Activated CD8-positive, alpha-beta memory T cell treated with anti-CD3 and anti-CD28 coated beads for 24 hours (primary cell): ENCODE measurements around the gene EGFL8.
A peak's percentile ranks its signal among the peaks of the same experiment; 100 is the strongest.

Experiments used
- DNase-seq: peaks from one replicate; pipeline ENCODE4 v3.0.0-alpha.2; 2020

The EGFL8 gene

DNA sequence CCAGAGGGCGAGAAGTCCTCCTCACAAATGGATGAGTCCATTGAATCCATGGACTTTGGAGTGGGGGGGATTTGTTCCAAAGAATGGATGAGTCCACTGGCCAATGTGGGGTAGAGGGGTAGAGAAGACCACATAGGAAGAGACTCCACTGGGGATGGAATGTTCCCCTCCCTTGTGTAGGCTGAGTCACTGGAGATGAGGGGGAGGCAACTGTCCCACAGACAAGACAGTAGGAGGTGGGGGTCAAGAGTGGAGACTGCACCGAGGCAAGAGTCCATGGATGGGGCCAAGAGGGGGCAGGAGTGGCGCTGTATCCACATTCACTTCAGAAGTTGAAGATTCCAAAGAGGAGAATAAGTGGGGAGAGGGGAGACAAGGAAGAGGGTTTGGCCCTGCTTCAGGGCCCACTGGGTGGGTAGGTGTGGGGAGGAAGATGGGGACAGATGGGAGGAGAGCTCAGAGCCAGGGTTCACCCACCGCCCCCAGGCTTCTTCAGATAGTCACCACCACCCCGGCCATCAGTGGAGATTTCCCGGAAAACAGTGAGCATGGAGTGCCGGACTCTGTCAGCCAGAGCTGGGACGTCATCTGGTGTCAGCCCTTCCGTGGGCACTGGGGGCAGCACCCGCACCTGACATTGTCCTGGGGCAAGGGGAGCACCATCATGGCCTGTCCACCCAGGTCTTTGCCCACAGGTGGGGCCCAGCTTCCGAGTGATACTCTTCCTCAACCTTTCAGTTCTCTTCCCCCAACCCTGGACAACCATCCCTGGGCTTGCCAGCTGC lies 4.6 kb downstream of the EGFL8 start:
- no peak for DNase-seq

DNA sequence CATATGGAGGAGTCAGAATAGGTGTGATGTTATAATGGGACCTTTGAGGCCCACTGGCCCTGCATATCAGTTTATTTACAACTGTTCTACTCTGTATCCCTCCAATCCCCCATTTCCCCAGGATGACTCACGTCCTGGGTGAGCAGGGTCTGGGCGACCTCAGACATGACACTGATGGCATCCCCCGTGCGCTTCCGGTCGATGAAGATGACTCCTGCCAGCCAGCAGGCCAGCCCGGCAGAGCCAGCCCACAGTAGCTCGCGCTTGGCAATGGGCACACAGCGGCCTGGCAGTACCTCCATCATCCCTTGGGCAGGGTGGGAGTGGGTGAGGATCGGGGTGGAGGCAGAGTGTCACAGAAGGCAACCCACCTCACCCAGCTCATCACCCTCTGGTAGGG lies 5.9 kb downstream of the EGFL8 start:
- no peak for DNase-seq

DNA sequence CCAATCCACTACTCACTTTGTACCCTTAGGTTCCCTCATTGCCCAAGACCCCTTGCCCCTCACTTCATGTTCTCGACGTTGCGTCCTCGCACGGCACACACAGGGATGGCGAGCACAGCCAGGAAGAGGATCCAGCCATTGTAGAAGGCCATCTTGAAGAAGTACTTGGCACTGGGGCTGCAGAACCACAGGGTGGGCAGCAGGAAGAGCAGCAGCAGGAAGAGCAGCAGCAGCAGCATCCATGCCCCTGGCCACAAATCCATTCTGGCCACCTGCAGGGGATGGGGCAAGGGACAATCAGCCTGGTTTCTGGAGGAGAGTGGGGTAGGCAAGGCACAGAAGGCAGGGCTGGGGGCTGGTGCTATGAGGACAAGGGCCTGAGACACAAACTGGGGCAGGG lies 6.8 kb downstream of the EGFL8 start:
- no peak for DNase-seq

DNA sequence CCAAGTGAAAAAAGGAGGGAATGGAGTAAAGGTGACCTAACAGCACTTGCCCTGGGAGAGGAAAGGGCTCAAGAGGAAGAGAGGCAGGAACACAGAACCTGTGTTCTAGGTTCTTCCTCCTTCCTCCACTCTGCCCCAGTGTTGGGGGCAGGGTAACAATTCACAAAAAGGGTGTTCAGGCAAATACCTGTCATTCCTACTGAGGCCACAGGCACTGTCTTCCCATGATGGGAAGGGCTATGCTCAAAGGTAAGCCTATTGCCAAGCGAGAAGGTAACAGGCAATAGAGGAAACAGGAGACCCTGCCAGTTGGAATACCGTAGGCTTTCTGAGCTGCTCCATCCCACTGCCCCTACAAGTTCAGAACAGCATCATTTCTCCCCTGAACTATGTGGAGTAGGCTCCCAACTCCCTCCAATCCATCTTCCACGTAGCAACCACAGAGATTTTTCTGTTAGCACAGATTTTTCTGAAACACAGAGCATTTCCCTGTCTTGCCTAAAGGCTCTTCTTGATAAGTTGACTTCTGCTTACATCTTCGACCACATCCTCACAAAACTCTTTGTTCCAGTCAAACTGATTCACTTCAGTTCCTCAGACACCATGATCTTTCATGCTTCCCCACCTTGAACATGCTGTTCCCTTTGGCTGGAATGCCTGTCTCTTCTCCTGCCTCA lies 8.8 kb downstream of the EGFL8 start:
- DNase-seq = no peak

DNA sequence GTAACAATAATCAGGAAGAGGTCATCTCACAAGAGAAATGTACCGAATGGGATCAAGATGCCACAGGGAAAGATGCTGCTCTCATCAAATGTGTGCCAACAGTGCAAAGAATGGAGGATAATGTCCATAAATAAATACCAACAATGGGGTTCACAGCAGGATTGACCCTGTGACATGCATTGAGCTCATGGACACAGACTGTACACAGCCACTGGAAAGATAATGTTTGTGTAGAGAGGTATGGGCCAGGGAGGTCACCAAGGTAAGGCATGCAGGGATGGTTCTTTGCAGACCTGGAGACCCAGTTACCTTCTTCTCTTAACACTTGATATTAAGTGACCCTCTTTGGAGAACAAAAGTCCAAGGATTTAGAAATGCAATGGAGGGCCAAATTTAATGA lies 10.0 kb downstream of the EGFL8 start:
- DNase-seq = no peak

DNA sequence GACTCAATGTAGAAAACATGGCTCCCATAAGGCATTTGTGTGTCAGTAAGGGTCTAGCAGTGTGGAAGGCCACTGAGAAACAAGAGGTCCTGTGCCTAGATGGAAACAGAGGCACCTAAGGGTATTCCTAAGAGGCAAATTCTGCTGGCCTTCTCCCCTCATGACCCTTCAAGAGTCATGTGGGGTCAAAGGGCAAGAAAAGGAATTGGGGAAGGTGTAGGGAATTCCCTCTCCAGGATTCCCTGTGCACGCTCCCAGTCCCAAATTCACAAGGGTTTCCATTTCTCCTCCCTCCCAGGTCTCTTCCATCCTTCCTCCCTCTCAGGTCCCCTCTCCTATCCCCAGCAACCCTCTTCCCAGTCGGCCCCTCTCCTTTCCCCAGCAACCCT lies 10.9 kb downstream of the EGFL8 start:
- DNase-seq = no peak

DNA sequence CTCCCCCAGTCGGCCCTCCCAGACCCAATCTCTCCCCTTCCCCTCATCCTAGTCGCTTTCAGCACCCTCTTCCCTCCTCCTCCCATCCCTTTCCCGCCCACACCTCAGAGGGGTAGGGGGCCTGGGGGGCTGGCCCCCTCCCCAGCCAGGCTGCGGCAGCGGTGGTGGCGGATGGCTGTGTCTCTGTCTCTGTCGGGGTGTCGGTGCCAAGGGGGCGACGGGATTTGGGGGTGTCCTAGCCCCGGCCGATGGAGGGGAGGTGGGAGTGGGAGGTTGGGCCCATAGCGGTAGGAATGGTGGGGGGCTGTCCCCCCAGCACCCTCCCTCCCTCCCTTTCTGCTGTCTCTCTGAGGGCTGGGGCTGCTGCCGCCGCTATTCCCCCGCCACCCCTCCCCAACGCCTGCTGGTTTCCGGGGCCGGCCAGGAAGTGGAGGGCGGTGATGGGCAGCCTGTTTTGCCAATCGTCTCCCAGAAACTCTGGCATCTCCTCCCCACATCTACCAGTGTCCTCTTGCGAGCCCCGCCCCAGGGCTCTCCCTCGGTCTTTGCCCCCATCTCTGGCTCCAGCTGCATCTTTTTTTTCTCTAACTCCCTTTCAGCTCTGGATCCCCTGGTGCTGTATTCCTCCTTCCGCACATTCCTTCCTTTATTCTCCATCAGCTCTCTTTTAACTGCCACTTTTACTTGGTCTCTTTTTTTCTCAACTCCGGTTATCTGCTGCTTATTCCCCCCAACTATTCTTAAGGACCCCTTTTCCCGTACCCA lies 11.5 kb downstream of the EGFL8 start, which contains the start of gene AGPAT1:
Gene AGPAT1 (minus strand): TSS at position 374 of the 765 bp plus-strand sequence. CDS start 4,588 bp downstream, outside the sequence.
- peak; percentile 99 for DNase-seq

DNA sequence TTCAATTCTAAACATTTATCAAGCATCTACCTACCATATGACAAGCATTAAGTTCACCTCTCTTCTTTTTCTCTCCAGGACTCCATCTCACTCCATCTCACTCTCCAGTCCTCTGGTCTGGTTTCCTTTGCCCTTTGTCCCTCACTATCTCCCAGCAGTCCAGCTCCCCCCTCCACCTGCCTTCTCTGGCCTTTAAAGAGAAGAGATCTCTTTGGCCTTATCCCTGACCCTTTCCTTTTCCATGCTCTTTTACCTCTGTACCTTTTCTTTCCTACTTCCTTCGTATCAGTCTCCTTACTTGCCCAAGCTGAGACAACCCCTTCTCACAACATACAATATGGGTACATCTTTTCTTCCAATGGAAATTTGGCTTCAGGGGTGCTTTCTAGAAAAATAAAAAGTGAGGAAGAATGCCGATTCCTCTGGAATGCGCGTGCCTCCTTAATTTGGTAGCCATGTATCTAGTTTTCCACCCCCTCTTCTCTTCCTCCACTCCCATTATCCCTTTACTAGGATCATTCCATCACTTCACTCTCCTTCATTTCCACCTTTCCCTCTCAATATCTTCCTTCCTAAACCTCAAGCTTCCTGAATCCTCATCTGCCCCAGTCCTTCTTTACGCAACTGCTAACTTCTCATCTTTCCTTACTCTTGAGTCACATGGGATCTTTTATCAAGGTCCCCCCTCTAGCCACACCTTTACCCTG lies 12.2 kb downstream of the EGFL8 start:
- DNase-seq = no peak

DNA sequence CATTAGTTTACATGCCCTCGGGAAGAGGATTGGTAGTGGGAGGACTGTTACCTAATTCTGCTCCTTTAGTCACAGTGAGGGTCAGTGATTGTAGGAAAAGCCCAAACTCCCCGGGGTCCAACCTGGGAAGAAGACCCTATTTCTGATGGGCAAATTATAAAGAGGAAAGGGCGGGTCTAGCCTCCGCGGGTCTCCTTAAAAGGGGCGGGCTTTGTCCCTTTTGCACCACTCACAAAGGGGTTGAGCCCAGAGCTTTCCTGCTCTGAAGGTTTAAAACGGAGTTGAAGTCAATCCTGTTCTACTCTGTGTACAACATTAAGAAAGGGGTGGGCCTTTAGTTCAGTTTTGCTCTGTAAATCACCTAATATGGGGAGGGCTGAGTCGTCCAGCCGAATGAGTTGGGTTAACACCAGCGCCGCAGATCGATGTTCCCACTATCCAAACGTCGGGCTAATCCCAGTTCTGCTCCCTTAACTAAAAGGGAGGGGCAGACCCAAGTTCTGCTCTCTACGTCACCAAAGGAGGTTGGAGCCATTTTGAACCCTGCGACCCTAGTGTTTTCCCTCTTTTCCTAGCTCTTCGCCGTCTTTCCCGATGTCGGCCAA lies 12.9 kb downstream of the EGFL8 start:
- no peak for DNase-seq

DNA sequence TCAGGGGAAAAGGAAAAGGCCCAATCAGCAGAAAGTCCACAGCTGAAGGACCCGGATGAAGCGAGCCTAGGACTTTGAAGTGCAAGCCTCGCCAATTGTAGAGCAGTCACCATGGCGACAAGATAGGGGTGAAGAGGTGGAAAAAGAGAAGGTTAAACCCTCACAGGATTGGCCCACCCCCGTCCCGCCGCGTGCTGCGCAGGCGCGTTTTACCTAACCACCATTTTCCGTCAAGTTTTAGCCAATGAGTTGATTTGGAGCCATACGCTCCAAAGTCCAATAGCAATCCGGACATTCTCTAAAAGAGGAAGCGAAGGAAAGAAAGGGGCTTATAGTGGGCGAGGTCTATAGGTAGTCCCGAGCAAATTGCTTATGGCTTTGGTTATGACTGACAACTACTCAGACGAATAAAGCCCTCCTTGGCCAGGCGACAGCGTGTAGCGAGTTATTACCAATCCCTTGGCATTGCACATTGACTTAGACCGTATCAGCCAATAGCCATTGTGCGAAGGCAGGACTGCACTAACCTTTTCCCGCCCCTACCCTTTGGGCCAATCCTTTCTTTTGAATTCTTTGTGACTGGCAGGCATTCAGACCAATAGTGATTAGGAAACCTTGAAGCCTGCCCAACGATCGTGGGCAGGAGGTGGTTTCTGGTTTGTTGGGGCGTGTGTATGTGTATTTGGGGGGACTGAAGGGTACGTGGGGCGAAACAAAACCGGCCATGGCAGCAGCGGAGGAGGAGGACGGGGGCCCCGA lies 13.6 kb downstream of the EGFL8 start, which contains the start of gene RNF5:
Gene RNF5 (plus strand): TSS at position 618 of the 759 bp plus-strand sequence. CDS start 107 bp downstream, at position 725.
- DNase-seq = peak; percentile 91

DNA sequence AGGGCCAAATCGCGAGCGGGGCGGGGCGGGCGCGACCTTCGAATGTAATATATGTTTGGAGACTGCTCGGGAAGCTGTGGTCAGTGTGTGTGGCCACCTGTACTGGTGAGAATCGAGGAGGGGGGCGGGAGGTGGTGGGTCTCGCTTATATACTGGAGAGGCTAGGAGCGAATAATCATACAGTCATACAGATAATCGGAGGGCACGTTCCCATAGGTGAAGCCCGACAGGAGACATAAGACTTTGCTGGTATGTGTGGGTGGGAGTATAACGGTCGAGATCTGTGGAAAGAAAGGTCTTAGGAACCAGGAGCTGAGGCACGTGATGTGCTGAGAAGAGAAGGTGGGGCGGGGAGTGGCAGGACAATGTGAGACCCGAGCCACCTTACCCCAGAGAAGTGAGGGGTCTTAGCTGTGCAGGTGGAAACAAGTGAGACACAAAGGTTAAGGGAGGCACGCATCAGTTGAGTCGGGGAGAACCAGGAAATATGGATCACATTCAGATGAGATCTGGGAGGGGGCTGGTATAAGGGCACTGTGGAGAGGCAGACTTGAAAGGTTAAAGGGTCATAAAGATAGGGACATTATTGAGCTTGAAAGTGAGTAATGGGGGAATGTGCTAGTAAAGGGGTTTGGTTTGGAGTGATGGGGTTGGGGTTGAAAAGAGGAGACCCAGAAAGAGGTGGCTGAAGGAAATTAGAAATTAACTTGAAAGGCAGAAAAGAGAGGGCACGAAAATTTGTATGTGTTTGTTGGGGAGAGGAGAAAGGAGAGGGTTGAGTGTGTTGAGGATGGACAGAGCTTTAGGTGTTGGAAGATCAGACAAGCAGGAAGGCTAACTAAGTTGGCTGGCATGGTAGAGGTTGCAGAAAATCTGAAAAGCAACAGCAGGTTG lies 14.4 kb downstream of the EGFL8 start:
- peak; percentile 85 for DNase-seq

DNA sequence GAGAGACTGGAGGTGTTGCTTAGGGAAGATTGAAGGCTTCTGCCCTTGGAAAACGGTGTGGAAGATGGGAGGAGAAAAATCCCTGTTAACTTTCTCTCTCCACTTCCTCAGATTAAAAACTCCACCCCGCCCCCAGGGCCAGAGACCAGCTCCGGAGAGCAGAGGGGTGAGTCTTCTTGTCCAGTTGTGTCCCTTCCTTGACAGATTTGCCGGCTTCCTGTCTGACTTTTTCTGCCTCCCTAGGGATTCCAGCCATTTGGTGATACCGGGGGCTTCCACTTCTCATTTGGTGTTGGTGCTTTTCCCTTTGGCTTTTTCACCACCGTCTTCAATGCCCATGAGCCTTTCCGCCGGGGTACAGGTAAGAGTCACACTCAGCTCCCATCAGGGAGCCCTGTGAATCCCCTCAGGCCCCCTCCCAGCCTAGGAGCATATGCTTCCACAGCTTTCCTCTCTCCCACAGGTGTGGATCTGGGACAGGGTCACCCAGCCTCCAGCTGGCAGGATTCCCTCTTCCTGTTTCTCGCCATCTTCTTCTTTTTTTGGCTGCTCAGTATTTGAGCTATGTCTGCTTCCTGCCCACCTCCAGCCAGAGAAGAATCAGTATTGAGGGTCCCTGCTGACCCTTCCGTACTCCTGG lies 15.5 kb downstream of the EGFL8 start:
- no peak for DNase-seq

DNA sequence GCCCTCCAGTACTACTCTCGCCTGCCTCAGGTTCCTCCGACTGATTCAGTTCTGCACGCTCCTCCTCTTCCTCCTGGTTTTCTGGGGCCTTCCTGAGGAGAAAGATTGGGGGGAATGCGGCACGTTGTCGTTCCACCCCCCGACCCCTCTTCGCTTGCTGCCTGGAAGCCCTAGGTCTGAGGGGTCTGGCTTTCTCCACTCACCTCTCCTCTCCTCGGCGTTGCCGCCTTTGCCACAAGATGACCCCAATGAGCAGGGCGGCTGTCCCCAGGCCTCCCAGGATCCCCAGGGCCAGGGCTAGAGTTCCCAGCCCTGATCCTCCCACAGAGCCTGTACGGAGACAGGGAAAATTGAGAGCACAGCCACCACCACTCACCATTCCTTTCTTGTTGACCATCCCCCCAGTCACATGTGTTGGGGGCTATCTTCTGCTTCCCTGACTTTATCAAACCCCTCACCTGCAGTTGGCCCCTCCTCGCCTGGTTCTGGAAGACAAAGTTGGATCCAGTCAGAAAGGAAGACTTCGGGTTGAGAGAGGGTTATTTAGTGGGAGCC lies 16.8 kb downstream of the EGFL8 start:
- DNase-seq = no peak

DNA sequence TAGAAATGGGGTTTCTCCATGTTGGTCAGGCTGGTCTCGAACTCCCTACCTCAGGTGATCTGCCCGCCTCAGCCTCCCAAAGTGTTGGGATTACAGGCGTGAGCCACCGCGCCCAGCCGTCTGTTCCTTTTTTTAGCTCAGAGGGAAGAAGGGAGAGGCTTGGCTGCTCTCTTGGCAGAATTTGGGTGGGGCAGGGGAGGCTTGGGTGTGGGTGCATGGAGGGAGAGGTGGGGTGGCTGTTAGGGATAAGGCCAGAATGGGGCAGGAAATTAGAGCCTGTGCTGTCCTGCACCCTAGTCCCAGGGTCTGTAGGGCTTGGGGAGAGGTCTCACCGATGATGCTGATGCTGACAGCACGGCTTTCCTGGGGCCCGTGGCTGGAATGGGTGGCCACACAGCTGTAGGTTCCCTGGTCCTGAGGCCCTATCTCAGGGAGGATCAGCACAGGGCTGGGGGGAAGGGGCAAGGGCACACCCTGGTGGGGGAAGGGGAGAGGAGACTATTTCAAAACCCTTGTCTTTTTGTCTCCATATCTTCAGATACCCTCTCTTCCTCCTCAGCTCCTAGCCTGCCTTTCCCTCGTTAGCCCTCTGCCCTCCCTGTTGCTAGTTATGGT lies 17.6 kb downstream of the EGFL8 start:
- no peak for DNase-seq

DNA sequence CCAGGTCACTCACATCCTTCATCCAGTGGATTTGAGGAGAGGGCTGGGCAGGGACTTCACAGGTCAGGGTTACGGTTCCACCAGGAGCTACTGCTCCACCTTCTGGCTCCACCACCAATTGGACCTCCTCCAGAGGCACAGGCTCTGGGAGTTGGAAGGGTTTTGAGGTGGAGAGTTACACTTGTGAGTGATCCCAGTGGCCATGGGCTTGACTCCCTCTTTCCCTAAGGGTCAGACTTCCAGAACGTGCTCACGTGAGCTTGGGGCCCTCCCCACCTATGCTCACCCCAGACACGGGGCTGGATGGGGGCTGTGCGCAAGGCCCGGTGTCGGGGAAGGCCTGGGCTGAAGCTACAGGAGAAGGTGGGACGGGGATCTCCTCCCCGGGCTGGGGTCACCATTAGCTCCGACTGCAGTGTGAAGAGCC lies 18.2 kb downstream of the EGFL8 start:
- no peak for DNase-seq

DNA sequence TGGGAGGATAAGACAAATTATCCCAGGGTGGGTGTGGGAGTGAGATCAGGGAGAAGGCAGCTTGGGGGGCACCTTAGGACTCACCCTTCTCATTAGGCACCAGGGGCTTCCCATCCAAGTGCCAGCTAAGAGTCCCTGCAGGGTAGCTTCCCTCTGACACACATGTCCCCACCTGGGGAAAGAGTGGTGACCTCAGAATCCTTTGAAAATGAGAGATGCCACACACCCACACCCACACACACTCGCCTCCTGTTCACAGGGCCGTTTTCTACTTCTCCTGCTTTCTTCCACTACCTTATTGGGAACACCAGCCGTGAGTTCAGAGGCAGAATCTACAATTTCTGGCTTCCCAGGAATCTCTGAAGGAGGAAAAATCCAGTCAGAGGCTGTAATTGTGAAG lies 18.6 kb downstream of the EGFL8 start:
- peak; percentile 55 for DNase-seq

DNA sequence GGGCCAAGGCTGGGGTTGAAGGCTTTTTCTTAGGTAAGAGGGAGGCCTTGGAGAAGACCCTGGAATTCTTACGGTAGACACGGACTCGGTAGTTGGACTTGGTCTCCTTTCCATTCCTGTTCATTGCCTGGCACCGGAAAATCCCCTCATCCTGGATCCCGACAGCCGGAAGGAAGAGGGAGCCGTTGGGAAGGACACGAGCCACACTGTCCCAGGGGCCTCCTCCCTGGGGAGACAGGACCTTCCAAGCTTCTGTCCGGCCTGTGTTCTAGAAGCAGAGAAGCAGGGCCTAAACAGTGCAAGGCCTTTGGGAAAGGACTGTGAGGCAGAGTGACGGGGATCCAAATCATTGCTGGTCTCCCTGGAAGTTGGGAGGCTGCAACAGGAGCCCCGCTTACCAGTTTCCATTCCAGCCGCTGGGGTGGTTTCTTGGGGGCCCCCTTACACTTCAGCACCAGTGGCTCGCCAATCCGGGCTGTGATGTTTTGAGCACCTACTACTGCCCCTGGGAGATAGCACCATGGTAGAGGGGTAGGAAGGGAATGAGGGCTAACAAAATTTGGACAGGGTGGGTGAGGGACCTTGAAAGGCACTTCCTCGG lies 19.2 kb downstream of the EGFL8 start:
- DNase-seq = no peak

DNA sequence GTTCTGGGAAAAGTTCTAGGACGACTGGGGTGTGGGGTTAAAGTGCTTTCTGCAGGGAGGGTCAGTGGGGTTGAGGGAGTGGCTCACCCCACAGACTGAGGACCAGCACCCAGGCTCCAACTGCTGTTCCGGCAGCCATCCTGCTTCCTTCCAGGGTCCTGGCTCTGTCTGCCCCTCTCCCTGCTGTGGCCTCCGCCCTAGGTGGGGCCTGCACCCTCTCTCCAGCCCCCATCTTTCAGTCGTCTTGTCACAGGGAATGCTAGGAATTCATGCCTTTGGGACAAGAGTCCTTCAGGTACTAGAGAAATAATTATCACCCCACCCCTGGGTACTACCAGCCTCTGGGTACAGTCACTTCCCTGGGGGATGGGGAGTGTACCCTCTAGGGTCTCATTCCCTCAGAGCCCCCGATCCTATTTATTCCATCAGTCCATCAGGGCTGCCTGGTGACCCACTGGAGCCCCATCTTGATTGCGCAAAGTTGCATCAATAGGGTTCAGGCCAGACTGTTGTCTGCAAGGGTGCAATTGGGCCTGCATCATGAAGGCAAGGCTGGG lies 19.8 kb downstream of the EGFL8 start, which contains the start of gene AGER:
Gene AGER (minus strand): TSS at position 170 of the 557 bp plus-strand sequence. CDS start 31 bp downstream, at position 139.
- DNase-seq = peak; percentile 56
